Measurements from ENCODE around the gene PDE9A. TPM values are rescaled to one million over a fixed set of nuclear protein-coding genes. Genes with fewer than 3 reads are reported as not detected.
"Not testable (repeated sequence)": the region's sequence is repeated elsewhere in the genome, so short reads cannot be mapped to it uniquely, and the experiment has no call there.

PDE9A gene
- total and polyA plus RNA-seq, 2 donors (not counting 1 experiment from before 2014, with no cell fraction given) = 0.34 to 5.8 TPM

- no peaks in the 10 kb centered on the region for H3K4me1 Mint-ChIP-seq
- H3K4me3 Mint-ChIP-seq = no peak overlapping the region
- Histone ChIP-seq H3K9me3 (ENCODE audit: control extremely low read depth in 1 of 3, control insufficient read depth in 2 of 3, insufficient read depth in 1 of 3, low read length in 2 of 3) (no peaks in the 10 kb centered on the region), H3K36me3 (replicated peaks in 1 of 2; ENCODE audit: control extremely low read depth in 1 of 2, control insufficient read depth in 1 of 2, extremely low read depth in 1 of 2, insufficient read depth in 2 of 2, low read length in 1 of 2) (no peaks in the 10 kb centered on the region), H4K20me1 (ENCODE audit: control insufficient read depth, insufficient read depth, low read length, poor library complexity, severe bottlenecking) (no peaks in the 10 kb centered on the region), H3K79me2 (ENCODE audit: control insufficient read depth, insufficient read depth, low read length) (no peaks in the 10 kb centered on the region), H3K4me2 (replicated peaks; ENCODE audit: low read depth, low read length, poor library complexity, severe bottlenecking) (no peak overlapping the region), H3K27me3 (replicated peaks in 1 of 4; ENCODE audit: control extremely low read depth in 1 of 4, control insufficient read depth in 3 of 4, insufficient read depth in 4 of 4, low read length in 3 of 4) (no peaks in the 10 kb centered on the region), H3K27ac (ENCODE audit: low read length in 2 of 2) (no peak overlapping the region), H2AFZ (ENCODE audit: insufficient read depth, low read depth, low read length, poor library complexity, severe bottlenecking) (no peak overlapping the region), H3K4me1 (ENCODE audit: control insufficient read depth in 2 of 2, insufficient read depth in 2 of 2, low read length in 2 of 2) (no peaks in the 10 kb centered on the region), H3K9ac (ENCODE audit: low read length) (no peak overlapping the region), H3K4me3 (ENCODE audit: control extremely low read depth in 1 of 5, extremely low read depth in 1 of 5, insufficient read depth in 1 of 5, low read depth in 2 of 5, low read length in 4 of 5) (no peak overlapping the region)
- ChIA-PET POLR2A (no interaction called here), CTCF (no interaction called here)
- 90% methylated on average over 2 of the region's 3 CpGs for WGBS (ENCODE audit: insufficient coverage)
- peaks cover 3% of the 10 kb centered on the region for H3K27me3 Mint-ChIP-seq
- H3K9me3 Mint-ChIP-seq (ENCODE audit: insufficient read depth) = no peaks in the 10 kb centered on the region
- no peak for TF ChIP-seq EZH2 (IDR thresholded peaks at IDR 0.05; ENCODE audit: borderline replicate concordance, insufficient read depth, low read depth, low read length, poor library complexity, severe bottlenecking)
- no peak for TF ChIP-seq CTCF (IDR thresholded peaks at IDR 0.05)
- no peak for ATAC-seq (ENCODE audit: low read depth)
- H3K27ac Mint-ChIP-seq = no peak overlapping the region
- intact Hi-C loops (cut with micrococcal nuclease) = no loop called here
- no peak for DNase-seq
These were observed 62.7 kb downstream of the PDE9A start for GRCh38 chr21:42716074-42716473.

GRCh38 chr21:42720484-42720883, 67.1 kb downstream of the PDE9A start:
- ATAC-seq (ENCODE audit: low read depth); H3K4me2 ChIP-seq (replicated peaks; ENCODE audit: low read depth, low read length, poor library complexity, severe bottlenecking); H3K4me3 Mint-ChIP-seq; H3K27me3 ChIP-seq (replicated peaks in 1 of 4; ENCODE audit: control extremely low read depth in 1 of 4, control insufficient read depth in 3 of 4, insufficient read depth in 4 of 4, low read length in 3 of 4); H4K20me1 ChIP-seq (ENCODE audit: control insufficient read depth, insufficient read depth, low read length, poor library complexity, severe bottlenecking); H3K9me3 ChIP-seq (ENCODE audit: control extremely low read depth in 1 of 3, control insufficient read depth in 2 of 3, insufficient read depth in 1 of 3, low read length in 2 of 3); H3K9ac ChIP-seq (ENCODE audit: low read length); H3K27ac ChIP-seq (ENCODE audit: low read length in 2 of 2); CTCF ChIA-PET; H3K36me3 ChIP-seq (replicated peaks in 1 of 2; ENCODE audit: control extremely low read depth in 1 of 2, control insufficient read depth in 1 of 2, extremely low read depth in 1 of 2, insufficient read depth in 2 of 2, low read length in 1 of 2); H3K9me3 Mint-ChIP-seq (ENCODE audit: insufficient read depth); DNase-seq; H3K79me2 ChIP-seq (ENCODE audit: control insufficient read depth, insufficient read depth, low read length); H3K4me1 ChIP-seq (ENCODE audit: control insufficient read depth in 2 of 2, insufficient read depth in 2 of 2, low read length in 2 of 2); H3K4me1 Mint-ChIP-seq; H3K27ac Mint-ChIP-seq; H3K27me3 Mint-ChIP-seq; intact Hi-C loops (cut with micrococcal nuclease); POLR2A ChIA-PET; H3K4me3 ChIP-seq (ENCODE audit: control extremely low read depth in 1 of 5, extremely low read depth in 1 of 5, insufficient read depth in 1 of 5, low read depth in 2 of 5, low read length in 4 of 5); H2AFZ ChIP-seq (ENCODE audit: insufficient read depth, low read depth, low read length, poor library complexity, severe bottlenecking): not testable (repeated sequence)
- 95% methylated on average over 6 of the region's 12 CpGs for WGBS (ENCODE audit: insufficient coverage)
